Peyer's patch (tissue), 4 donors: ENCODE results near the gene MCF2L2.

Experiments used
- POLR2A ChIP-seq, 2 donors: fragments of 450-650 bp; IDR thresholded peaks; one replicate each; pipeline ENCODE4 v1.5.1; 2017; ENCODE audit warnings: antibody characterized with exemption in 2 of 2, mild to moderate bottlenecking in 2 of 2, moderate library complexity in 2 of 2
- TF ChIP-seq, protein P1 (sequence below), 6 experiments: fragments of 450-650 bp in 4 of 6; fragments of 200-600 bp in 2 of 6; sonication (generic) in 1 of 6; IDR thresholded peaks; one replicate each; pipeline ENCODE4 v1.5.1; 2017 to 2019; ENCODE audit warnings: antibody characterized with exemption in 6 of 6, mild to moderate bottlenecking in 3 of 6, moderate library complexity in 1 of 6

DNA sequence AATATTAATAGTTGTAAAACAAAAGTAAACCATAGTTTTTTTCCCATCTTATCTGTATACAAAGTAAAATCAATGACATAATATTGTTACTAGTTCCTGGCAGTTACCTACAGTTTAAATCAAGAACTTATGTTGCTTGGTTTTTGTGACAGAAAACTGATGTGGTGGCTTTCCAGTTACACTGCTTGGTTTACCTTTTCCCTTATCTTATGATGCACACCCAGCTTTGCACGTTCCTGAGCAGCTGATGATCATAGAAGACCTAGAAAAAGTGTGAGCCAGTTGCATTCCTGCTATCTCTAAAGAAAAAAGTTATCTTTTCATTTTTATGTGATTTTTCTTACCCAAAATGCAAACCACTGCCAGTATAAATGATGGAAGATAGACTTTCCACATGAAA is 229.5 kb downstream of the MCF2L2 start:
- TF ChIP-seq, protein P1, sequence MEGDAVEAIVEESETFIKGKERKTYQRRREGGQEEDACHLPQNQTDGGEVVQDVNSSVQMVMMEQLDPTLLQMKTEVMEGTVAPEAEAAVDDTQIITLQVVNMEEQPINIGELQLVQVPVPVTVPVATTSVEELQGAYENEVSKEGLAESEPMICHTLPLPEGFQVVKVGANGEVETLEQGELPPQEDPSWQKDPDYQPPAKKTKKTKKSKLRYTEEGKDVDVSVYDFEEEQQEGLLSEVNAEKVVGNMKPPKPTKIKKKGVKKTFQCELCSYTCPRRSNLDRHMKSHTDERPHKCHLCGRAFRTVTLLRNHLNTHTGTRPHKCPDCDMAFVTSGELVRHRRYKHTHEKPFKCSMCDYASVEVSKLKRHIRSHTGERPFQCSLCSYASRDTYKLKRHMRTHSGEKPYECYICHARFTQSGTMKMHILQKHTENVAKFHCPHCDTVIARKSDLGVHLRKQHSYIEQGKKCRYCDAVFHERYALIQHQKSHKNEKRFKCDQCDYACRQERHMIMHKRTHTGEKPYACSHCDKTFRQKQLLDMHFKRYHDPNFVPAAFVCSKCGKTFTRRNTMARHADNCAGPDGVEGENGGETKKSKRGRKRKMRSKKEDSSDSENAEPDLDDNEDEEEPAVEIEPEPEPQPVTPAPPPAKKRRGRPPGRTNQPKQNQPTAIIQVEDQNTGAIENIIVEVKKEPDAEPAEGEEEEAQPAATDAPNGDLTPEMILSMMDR (IDR thresholded peaks at IDR 0.05), result no peak
- no peak for TF ChIP-seq POLR2A (IDR thresholded peaks at IDR 0.05)
